SK-N-MC (cell line): ENCODE results near the gene MAP6.

Experiments
- EZH2 ChIP-seq: fragments of 200-600 bp; sonication (generic); IDR thresholded peaks from one replicate; pipeline ENCODE4 v1.6.1; 2017; ENCODE audit warnings: antibody characterized with exemption
- POLR2AphosphoS5 ChIP-seq: IDR thresholded peaks from 2 replicates; pipeline ENCODE4 v1.6.1; 2012; ENCODE audit warnings: mild to moderate bottlenecking, low read depth, low read length, borderline replicate concordance

DNA sequence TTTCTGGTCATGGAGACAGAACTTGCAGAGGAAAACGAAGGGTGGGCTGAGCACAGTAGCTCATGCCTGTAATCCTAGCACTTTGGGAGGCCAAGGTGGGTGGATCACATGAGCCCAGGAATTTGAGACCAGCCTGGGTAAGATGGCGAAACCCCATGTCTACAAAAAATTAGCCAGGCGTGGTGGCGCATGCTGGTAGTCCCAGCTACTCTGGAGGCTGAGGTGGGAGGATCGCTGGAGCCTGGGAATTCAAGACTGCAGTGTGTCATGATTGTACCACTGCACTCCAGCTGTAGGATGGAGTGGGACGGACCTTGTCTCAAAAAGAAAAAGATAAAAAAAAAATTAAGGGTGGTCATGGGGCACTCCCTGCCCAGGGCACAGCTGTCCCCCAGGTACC, 100.9 kb downstream of the MAP6 start:
- TF ChIP-seq EZH2, result no peak
- TF ChIP-seq POLR2AphosphoS5, result no peak
